ENCODE measurements around the gene CBX4. TPM values are rescaled to one million over a fixed set of nuclear protein-coding genes. Genes with fewer than 3 reads are reported as not detected.

CBX4 gene
- total RNA-seq, 2 donors from 2014 or later, result 22.8 to 24.3 TPM

- no peak overlapping the region for H3K27ac ChIP-seq
- no peak overlapping the region for H3K4me3 ChIP-seq
- H3K9me3 ChIP-seq, result no peaks in the 10 kb centered on the region
- H3K27me3 ChIP-seq, result peaks cover 60 to 70% of the 10 kb centered on the region in 2 donors
- no peaks in the 10 kb centered on the region for H3K36me3 ChIP-seq
- no peak for DNase-seq (ENCODE audit: low spot score)
- TF ChIP-seq, protein P1, sequence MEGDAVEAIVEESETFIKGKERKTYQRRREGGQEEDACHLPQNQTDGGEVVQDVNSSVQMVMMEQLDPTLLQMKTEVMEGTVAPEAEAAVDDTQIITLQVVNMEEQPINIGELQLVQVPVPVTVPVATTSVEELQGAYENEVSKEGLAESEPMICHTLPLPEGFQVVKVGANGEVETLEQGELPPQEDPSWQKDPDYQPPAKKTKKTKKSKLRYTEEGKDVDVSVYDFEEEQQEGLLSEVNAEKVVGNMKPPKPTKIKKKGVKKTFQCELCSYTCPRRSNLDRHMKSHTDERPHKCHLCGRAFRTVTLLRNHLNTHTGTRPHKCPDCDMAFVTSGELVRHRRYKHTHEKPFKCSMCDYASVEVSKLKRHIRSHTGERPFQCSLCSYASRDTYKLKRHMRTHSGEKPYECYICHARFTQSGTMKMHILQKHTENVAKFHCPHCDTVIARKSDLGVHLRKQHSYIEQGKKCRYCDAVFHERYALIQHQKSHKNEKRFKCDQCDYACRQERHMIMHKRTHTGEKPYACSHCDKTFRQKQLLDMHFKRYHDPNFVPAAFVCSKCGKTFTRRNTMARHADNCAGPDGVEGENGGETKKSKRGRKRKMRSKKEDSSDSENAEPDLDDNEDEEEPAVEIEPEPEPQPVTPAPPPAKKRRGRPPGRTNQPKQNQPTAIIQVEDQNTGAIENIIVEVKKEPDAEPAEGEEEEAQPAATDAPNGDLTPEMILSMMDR (IDR thresholded peaks at IDR 0.05), result no peak
- peaks cover 0 to 71% of the 10 kb centered on the region in 2 donors for H3K4me1 ChIP-seq
Measured at GRCh38 chr17:79799538-79800324, 39.5 kb downstream of the CBX4 start.

DNA sequence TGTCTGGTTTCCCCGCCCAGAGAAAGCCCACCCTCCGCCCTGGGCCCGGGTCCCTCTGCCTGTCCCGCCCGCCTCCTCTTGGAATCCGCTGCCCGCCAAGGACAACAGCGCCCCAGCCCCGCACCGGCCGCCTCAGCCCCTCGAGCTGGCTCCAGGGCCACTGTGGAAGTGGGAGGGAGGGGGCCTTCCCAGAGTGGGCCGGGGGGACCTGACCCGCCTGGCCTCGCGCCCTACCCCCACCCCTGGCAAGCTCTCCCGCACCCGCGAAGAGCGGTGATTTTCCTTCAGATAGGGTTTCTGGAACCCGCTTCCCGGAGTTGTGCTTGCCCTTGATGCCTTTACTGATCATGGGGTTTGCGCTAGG is 40.1 kb downstream of the CBX4 start:
- Histone ChIP-seq H3K4me1 (peaks cover 0 to 67% of the 10 kb centered on the region in 2 donors), H3K9me3 (no peaks in the 10 kb centered on the region), H3K4me3 (no peak overlapping the region), H3K27me3 (peaks cover 54 to 64% of the 10 kb centered on the region in 2 donors), H3K27ac (no peak overlapping the region), H3K36me3 (no peaks in the 10 kb centered on the region)
- no peak for DNase-seq (ENCODE audit: low spot score)
- TF ChIP-seq, protein P1 (IDR thresholded peaks at IDR 0.05), result no peak

- no peak for DNase-seq (ENCODE audit: low spot score)
- Histone ChIP-seq H3K27ac (peak overlapping the region in 1 of 2 donors; percentile 83), H3K9me3 (no peaks in the 10 kb centered on the region), H3K36me3 (no peaks in the 10 kb centered on the region), H3K4me3 (peak overlapping the region; percentile 53 to 80), H3K27me3 (peaks cover 48 to 58% of the 10 kb centered on the region in 2 donors), H3K4me1 (peaks cover 0 to 63% of the 10 kb centered on the region in 2 donors)
- TF ChIP-seq, protein P1 (IDR thresholded peaks at IDR 0.05), result no peak
Measured at GRCh38 chr17:79798299-79799173, 40.7 kb downstream of the CBX4 start.

DNA sequence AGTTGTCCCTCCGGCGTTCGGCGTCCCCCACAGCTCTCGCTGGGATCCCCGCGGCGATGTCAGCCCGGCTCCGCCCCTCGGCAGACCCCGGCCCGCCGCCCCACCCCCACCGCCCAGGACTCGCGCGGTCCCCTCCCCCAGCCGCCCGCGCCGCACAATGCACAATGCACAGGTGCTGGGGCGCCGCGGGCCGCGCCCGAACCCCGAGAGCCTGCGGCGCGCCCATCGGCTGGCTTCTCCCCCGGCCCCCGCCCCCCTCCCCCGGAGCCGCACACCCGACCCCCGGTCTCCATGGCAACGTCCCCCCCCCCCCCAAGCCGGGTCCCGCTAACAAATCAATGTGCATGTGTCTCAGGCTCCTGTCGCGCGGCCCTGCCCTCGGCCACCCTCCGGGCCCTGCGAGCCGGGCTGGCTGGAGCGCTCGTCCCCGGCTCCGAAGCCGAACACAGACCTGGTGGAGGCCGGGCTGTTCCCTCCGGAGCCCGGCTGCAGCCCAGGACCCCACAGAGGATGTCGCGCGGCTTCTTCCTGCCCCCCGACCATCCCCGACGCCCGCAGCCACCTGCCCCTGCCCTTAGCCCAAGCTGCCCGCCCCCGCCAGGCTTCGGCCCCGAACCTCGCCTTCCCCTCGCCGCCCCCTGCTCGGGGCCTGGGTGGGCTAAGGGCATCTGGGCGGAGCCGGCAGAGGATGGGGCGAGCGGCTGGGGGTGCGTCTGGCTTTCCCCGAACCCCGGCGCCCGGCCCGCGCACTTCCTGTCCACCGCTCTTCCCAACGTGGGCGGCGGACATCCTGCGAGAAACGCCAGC is 41.5 kb downstream of the CBX4 start:
- H3K4me1 ChIP-seq, result peaks cover 0 to 63% of the 10 kb centered on the region in 2 donors
- DNase-seq (ENCODE audit: low spot score), result no peak
- TF ChIP-seq, protein P1 (IDR thresholded peaks at IDR 0.05), result no peak
- peak overlapping the region; percentile 53 to 80 for H3K4me3 ChIP-seq
- no peaks in the 10 kb centered on the region for H3K36me3 ChIP-seq
- no peaks in the 10 kb centered on the region for H3K9me3 ChIP-seq
- peaks cover 41 to 55% of the 10 kb centered on the region in 2 donors for H3K27me3 ChIP-seq
- H3K27ac ChIP-seq, result peak overlapping the region; percentile 73 to 83

DNA sequence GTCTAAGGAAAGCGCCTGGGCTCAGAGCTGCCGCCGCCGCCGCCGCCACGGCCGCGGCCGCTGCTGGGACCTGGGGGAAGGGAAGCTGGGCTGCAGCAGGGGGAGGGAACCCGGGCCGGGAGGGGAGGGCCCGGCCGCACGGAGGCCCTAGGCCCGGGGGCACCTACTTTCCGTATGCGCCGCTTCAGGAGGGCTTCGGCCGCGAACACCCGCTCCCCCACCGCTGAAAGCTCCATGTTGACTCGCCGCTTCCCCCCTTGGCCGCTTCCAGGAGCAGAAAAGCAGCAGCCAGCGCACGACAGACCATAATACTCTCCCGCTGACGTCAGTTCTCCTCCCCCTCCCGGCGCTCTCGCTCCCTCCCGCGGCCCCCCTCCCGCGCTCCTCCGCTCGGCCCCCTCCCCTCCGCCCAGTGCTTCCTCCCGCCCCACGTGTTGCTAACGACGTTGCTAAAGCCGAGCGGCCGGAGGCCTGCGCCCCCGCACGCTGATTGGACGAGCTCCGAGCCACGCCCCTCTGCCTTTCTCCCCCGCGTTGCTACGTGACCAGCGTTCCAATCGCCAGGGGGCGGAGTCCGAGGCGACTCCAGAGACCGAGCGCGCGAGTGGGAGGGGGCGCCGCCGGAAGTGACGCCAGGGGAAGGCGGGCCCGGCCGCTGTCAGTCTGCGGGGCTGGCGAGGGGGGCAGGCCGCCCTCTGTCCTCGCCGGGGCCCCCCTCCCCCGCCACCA is 42.3 kb downstream of the CBX4 start, which contains the start of gene CBX8:
Gene CBX8, minus strand, starts transcription at position 315 of the 729 bp plus-strand sequence. Its CDS starts 79 bp downstream, at position 236.
- H3K4me3 ChIP-seq, result peak within 1 kb of the TSS; percentile 53 to 80
- TF ChIP-seq, protein P1 (IDR thresholded peaks at IDR 0.05), result peak; percentile 18 to 48
- peaks cover 0 to 64% of the 10 kb centered on the region in 2 donors for H3K4me1 ChIP-seq
- no peaks in the 10 kb centered on the region for H3K9me3 ChIP-seq
- H3K36me3 ChIP-seq, result no peaks in the 10 kb centered on the region
- H3K27ac ChIP-seq, result peak within 1 kb of the TSS; percentile 73 to 83
- peaks cover 42 to 54% of the 10 kb centered on the region in 2 donors for H3K27me3 ChIP-seq
- DNase-seq (ENCODE audit: low spot score), result peak; percentile 99

Data from right atrium auricular region (tissue), 2 donors.